IMR-90 (cell line): ENCODE data around the gene ZDHHC14. TPM values are rescaled to one million over a fixed set of nuclear protein-coding genes. Genes with fewer than 3 reads are reported as not detected.

Experiments used
- ATAC-seq: fragments of 200-7000 bp; cut with Tn5 transposase; 2 replicates; pipeline ENCODE4 v1.9.1; 2020; ENCODE audit warnings: low read depth, mild to moderate bottlenecking, moderate library complexity
- BruUV-seq: library from RNA; stranded (reverse); fragments of 400-500 nt; replicated peaks from 2 replicates; lab custom pipeline; 2021; lab: Mats Ljungman, UMichigan
- CTCF ChIA-PET: fragments of 300-600 bp; formaldehyde crosslinking; extraction: SDS; loops from one replicate; lab custom pipeline; 2021; ENCODE audit warnings: antibody characterized with exemption; lab: Yijun Ruan, JAX
- POLR2A ChIA-PET: fragments of 300-600 bp; sonication (Branson Sonifier 250); formaldehyde crosslinking; loops from one replicate; lab custom pipeline; 2022; ENCODE audit warnings: antibody characterized with exemption; ENCODE audit not compliant: unreplicated experiment; lab: Charles Lee
- DNase-seq: peaks from one replicate; pipeline ENCODE4 v3.0.0; 2013
- H2AFZ ChIP-seq: replicated peaks from 2 replicates; pipeline ENCODE3; 2013; ENCODE audit warnings: low read length, mild to moderate bottlenecking; ENCODE audit not compliant: poor library complexity
- H2AK5ac ChIP-seq: 2 replicates; pipeline ENCODE4 v1.6.1; 2013; ENCODE audit warnings: low read depth, low read length, inconsistent platforms
- H2AK9ac ChIP-seq: replicated peaks from 2 replicates; pipeline ENCODE3; 2013; ENCODE audit warnings: mild to moderate bottlenecking, low read depth, low read length, moderate library complexity; ENCODE audit not compliant: poor library complexity
- H2BK120ac ChIP-seq: 2 replicates; pipeline ENCODE4 v1.6.1; 2013; ENCODE audit warnings: low read depth, low read length, inconsistent platforms
- H2BK15ac ChIP-seq: 3 replicates; pipeline ENCODE4 v1.6.1; 2013; ENCODE audit warnings: low read depth, low read length, inconsistent platforms
- H2BK20ac ChIP-seq: 2 replicates; pipeline ENCODE4 v1.6.1; 2013; ENCODE audit warnings: low read depth, mild to moderate bottlenecking, inconsistent platforms, low read length, moderate library complexity
- H2BK5ac ChIP-seq: 2 replicates; pipeline ENCODE4 v1.6.1; 2013; ENCODE audit warnings: mild to moderate bottlenecking, low read depth, low read length, inconsistent platforms; ENCODE audit not compliant: poor library complexity, severe bottlenecking
- H3K14ac ChIP-seq: replicated peaks from 2 replicates; pipeline ENCODE4 v1.6.1; 2013; ENCODE audit warnings: low read depth, low read length, inconsistent platforms
- H3K18ac ChIP-seq: 2 replicates; pipeline ENCODE4 v1.6.1; 2013; ENCODE audit warnings: low read depth, low read length, control low read depth
- H3K23ac ChIP-seq: 2 replicates; pipeline ENCODE4 v1.6.1; 2013; ENCODE audit warnings: low read depth, low read length, inconsistent platforms
- H3K27ac ChIP-seq: 2 replicates; pipeline ENCODE4 v1.5.1; 2013; ENCODE audit warnings: mild to moderate bottlenecking, control low read depth, low read length; ENCODE audit not compliant: insufficient read depth
- H3K27me3 ChIP-seq: 2 replicates; pipeline ENCODE4 v1.6.1; 2013; ENCODE audit warnings: low read length; ENCODE audit not compliant: control insufficient read depth, insufficient read depth
- H3K36me3 ChIP-seq: 2 replicates; pipeline ENCODE4 v1.6.1; 2013; ENCODE audit warnings: low read length, mixed read lengths; ENCODE audit not compliant: control insufficient read depth, insufficient read depth
- H3K4ac ChIP-seq: 2 replicates; pipeline ENCODE4 v1.6.1; 2013; ENCODE audit warnings: low read depth, low read length, inconsistent platforms
- H3K4me1 ChIP-seq: 2 replicates; pipeline ENCODE4 v1.6.1; 2013; ENCODE audit warnings: low read length, mixed read lengths; ENCODE audit not compliant: control insufficient read depth, insufficient read depth
- H3K4me2 ChIP-seq: 2 replicates; pipeline ENCODE4 v1.6.1; 2013; ENCODE audit warnings: low read depth, mild to moderate bottlenecking, control low read depth, low read length, moderate library complexity
- H3K4me3 ChIP-seq: 2 replicates; pipeline ENCODE4 v1.5.1; 2013; ENCODE audit warnings: low read depth, mild to moderate bottlenecking, control low read depth, low read length, moderate library complexity; ENCODE audit not compliant: insufficient read depth
- H3K56ac ChIP-seq: 2 replicates; pipeline ENCODE4 v1.6.1; 2013; ENCODE audit warnings: low read length, inconsistent platforms; ENCODE audit not compliant: insufficient read depth; ENCODE audit errors: extremely low read depth
- H3K79me1 ChIP-seq, 2 experiments: 2 replicates each; pipeline ENCODE4 v1.6.1; 2013; ENCODE audit warnings: low read length in 2 of 2, inconsistent platforms in 1 of 2, low read depth in 1 of 2
- H3K9ac ChIP-seq: 2 replicates; pipeline ENCODE4 v1.6.1; 2013; ENCODE audit warnings: low read depth, low read length, control low read depth
- H3K9me1 ChIP-seq: 2 replicates; pipeline ENCODE4 v1.6.1; 2013; ENCODE audit warnings: low read length, inconsistent platforms; ENCODE audit not compliant: insufficient read depth
- H3K9me3 ChIP-seq: 2 replicates; pipeline ENCODE4 v1.6.1; 2013; ENCODE audit warnings: low read length; ENCODE audit not compliant: control insufficient read depth, insufficient read depth
- H4K20me1 ChIP-seq: 2 replicates; pipeline ENCODE4 v1.6.1; 2013; ENCODE audit warnings: low read length, inconsistent platforms; ENCODE audit not compliant: insufficient read depth
- H4K5ac ChIP-seq: 2 replicates; pipeline ENCODE4 v1.6.1; 2013; ENCODE audit warnings: mild to moderate bottlenecking, low read depth, low read length, control low read depth
- H4K8ac ChIP-seq, 2 experiments: 2 replicates each; pipeline ENCODE4 v1.6.1; 2013; ENCODE audit warnings: low read depth in 2 of 2, low read length in 2 of 2, control low read depth in 1 of 2, inconsistent platforms in 1 of 2
- H4K91ac ChIP-seq: 2 replicates; pipeline ENCODE4 v1.6.1; 2013; ENCODE audit warnings: low read depth, low read length, inconsistent platforms; ENCODE audit not compliant: insufficient read depth
- FOS ChIP-seq: fragments of 150-350 bp; IDR thresholded peaks from 2 replicates; pipeline ENCODE4 v1.6.1; 2016; ENCODE audit warnings: low read depth, low read length
- POLR2A ChIP-seq: IDR thresholded peaks from 2 replicates; pipeline ENCODE4 v1.6.1; 2012; ENCODE audit warnings: mild to moderate bottlenecking, low read depth, low read length
- WGBS, 2 experiments: methylation state at CpG; one replicate each; pipeline versions ENCODE4 v1.1.5 to v1.1.7; 2013; ENCODE audit warnings: missing lambda C conversion rate in 2 of 2; ENCODE audit not compliant: insufficient read length in 1 of 2; ENCODE audit errors: extremely low coverage in 2 of 2; 5-methylcytosine and 5-hydroxymethylcytosine counted together
- dilution Hi-C: fragments of 300-500 bp; cut with HindIII; formaldehyde crosslinking; loops from one replicate; pipeline ENCODE4 v1.14.3; 2018; ENCODE audit warnings: low sequenced_read_pairs; ENCODE audit not compliant: unreplicated experiment
- in situ Hi-C: fragments of 300-500 bp; cut with MboI; formaldehyde crosslinking; loops from 3 replicates; pipeline ENCODE4 v1.14.3; 2019; ENCODE audit warnings: low sequenced_read_pairs, inconsistent platforms, mixed read lengths
- intact Hi-C: fragments of 100-400 bp; cut with micrococcal nuclease; formaldehyde crosslinking; loops from 2 replicates; pipeline ENCODE4 v1.10.0; 2022
- polyA plus RNA-seq, 3 experiments: library from polyadenylated mRNA; depleted of rRNA; stranded (reverse); fragments of >200 nt; gene quantifications; 2 replicates each; pipeline ENCODE4 v1.2.3, GENCODE V29; 2012; ENCODE audit warnings: low replicate concordance in 1 of 3
- total RNA-seq: library from RNA; depleted of rRNA; stranded (reverse); fragments of >200 nt; gene quantifications from 2 replicates; pipeline ENCODE4 v1.2.3, GENCODE V29; 2012

ZDHHC14 gene
- total and polyA plus RNA-seq, 2 of the 4 experiments (the other 2 are of a cell fraction): 0.90 to 2.0 TPM

GRCh38 chr6:157481865-157482249 is 100.9 kb downstream of the ZDHHC14 start:
- Histone ChIP-seq H3K18ac (no peak overlapping the region), H4K8ac (no peak overlapping the region), H2BK5ac (no peak overlapping the region), H2BK20ac (no peak overlapping the region), H3K9me1 (no peaks in the 10 kb centered on the region; the same call in 1 of the 2 replicates), H3K27me3 (no peaks in the 10 kb centered on the region), H3K79me1 (no peaks in the 10 kb centered on the region), H4K91ac (no peak overlapping the region), H2AK5ac (no peak overlapping the region), H3K4ac (no peak overlapping the region), H2BK15ac (no peak overlapping the region), H2AFZ (no peak overlapping the region), H4K5ac (no peak overlapping the region), H3K14ac (no peak overlapping the region), H3K27ac (no peak overlapping the region), H3K9me3 (no peaks in the 10 kb centered on the region), H3K9ac (no peak overlapping the region), H3K4me3 (no peak overlapping the region), H2BK120ac (no peak overlapping the region), H3K56ac (no peak overlapping the region), H3K4me2 (no peak overlapping the region), H3K4me1 (peaks cover 2% of the 10 kb centered on the region; the same call in 1 of the 2 replicates), H2AK9ac (no peak overlapping the region), H4K20me1 (no peaks in the 10 kb centered on the region), H3K36me3 (no peaks in the 10 kb centered on the region), H3K23ac (no peak overlapping the region)
- WGBS, 2 experiments: no CpG with 5 or more reads among the region's 4 CpGs
- POLR2A ChIA-PET: no interaction called here
- TF ChIP-seq POLR2A (no peak), FOS (no peak)
- intact Hi-C loops: no loop called here
- BruUV-seq: no TSS peak
- CTCF ChIA-PET: interaction anchor here (0.6 kb wide), 1 partner anchor 33 kb away, joined by 4 read pairs; no protein-coding TSS in a partner anchor
- dilution Hi-C loops: no loop called here
- in situ Hi-C loops: no loop called here
- DNase-seq (no peak), ATAC-seq (no peak)
